ENCODE results near the gene CDCA3. TPM values are rescaled to one million over a fixed set of nuclear protein-coding genes. Genes with fewer than 3 reads are reported as not detected.
A peak's percentile ranks its signal among the peaks of the same experiment; 100 is the strongest.

The CDCA3 gene
- total RNA-seq, 2 experiments from 2014 or later = 74.6 to 83.8 TPM

- intact Hi-C loops (cut with micrococcal nuclease) = no loop called here
- CTCF ChIA-PET = interaction anchor here (1.0 to 17.9 kb wide), 8 partner anchors 12 to 75 kb away, joined by 3 to 341 read pairs (median 4); partner anchors contain the start of genes CDCA3, MLF2 and USP5
- peaks cover 31% of the 10 kb centered on the region for H3K27me3 Mint-ChIP-seq
- peaks cover 28% of the 10 kb centered on the region for H3K4me1 Mint-ChIP-seq (ENCODE audit: low read depth)
- no peaks in the 10 kb centered on the region for H3K36me3 Mint-ChIP-seq (ENCODE audit: low read depth)
- no peak overlapping the region for H3K27ac Mint-ChIP-seq
- no peak overlapping the region for H3K4me3 Mint-ChIP-seq
- TF ChIP-seq, protein P1, sequence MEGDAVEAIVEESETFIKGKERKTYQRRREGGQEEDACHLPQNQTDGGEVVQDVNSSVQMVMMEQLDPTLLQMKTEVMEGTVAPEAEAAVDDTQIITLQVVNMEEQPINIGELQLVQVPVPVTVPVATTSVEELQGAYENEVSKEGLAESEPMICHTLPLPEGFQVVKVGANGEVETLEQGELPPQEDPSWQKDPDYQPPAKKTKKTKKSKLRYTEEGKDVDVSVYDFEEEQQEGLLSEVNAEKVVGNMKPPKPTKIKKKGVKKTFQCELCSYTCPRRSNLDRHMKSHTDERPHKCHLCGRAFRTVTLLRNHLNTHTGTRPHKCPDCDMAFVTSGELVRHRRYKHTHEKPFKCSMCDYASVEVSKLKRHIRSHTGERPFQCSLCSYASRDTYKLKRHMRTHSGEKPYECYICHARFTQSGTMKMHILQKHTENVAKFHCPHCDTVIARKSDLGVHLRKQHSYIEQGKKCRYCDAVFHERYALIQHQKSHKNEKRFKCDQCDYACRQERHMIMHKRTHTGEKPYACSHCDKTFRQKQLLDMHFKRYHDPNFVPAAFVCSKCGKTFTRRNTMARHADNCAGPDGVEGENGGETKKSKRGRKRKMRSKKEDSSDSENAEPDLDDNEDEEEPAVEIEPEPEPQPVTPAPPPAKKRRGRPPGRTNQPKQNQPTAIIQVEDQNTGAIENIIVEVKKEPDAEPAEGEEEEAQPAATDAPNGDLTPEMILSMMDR (IDR thresholded peaks at IDR 0.05) = no peak
- H3K9me3 Mint-ChIP-seq = no peaks in the 10 kb centered on the region
- no peak for DNase-seq
- no peak for ATAC-seq
- POLR2A ChIA-PET = interaction anchor here (1.5 kb wide), 1 partner anchor 142 kb away, joined by 4 read pairs; the partner anchor contains the start of gene ZNF384
Measured at GRCh38 chr12:6831450-6831995, 19.6 kb downstream of the CDCA3 start.

DNA sequence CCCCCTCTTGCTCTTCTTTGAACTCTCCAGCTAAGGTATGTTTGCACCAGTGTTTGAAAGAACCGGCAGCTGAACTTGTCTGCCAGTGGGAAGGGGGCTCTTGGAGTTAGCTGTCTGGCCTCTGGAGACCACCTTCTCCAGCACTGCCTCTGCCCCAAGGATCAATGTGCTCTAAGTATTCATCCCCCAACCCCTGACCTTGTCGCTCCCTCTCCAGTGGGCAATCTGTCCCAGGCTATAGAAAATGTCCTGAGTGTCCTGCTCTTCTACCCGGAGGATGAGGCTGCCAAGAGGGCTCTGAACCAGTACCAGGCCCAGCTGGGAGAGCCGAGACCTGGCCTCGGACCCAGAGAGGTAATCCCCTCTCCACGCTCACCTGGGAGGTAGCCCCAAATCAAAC, 20.1 kb downstream of the CDCA3 start:
- Mint-ChIP-seq H3K27ac (no peak overlapping the region), H3K4me1 (ENCODE audit: low read depth) (peaks cover 28% of the 10 kb centered on the region), H3K36me3 (ENCODE audit: low read depth) (no peaks in the 10 kb centered on the region), H3K4me3 (no peak overlapping the region), H3K9me3 (no peaks in the 10 kb centered on the region), H3K27me3 (peaks cover 36% of the 10 kb centered on the region)
- POLR2A ChIA-PET = interaction anchor here (1.1 to 1.5 kb wide), 3 partner anchors 21 to 142 kb away, joined by 3 to 5 read pairs (median 4); partner anchors contain the start of genes TPI1, USP5 and ZNF384
- ATAC-seq = no peak
- intact Hi-C loops (cut with micrococcal nuclease) = no loop called here
- TF ChIP-seq, protein P1 (IDR thresholded peaks at IDR 0.05) = no peak
- CTCF ChIA-PET = interaction anchor here (0.9 to 17.9 kb wide), 8 partner anchors 14 to 147 kb away, joined by 3 to 341 read pairs (median 4); partner anchors contain the start of genes CDCA3, MLF2, SPSB2 and USP5
- no peak for DNase-seq

GRCh38 chr12:6830286-6830890, 20.7 kb downstream of the CDCA3 start:
- intact Hi-C loops (cut with micrococcal nuclease) = no loop called here
- Mint-ChIP-seq H3K4me1 (ENCODE audit: low read depth) (peaks cover 27% of the 10 kb centered on the region), H3K27ac (no peak overlapping the region), H3K27me3 (peaks cover 39% of the 10 kb centered on the region), H3K9me3 (no peaks in the 10 kb centered on the region), H3K4me3 (peak overlapping the region; percentile 79), H3K36me3 (ENCODE audit: low read depth) (no peaks in the 10 kb centered on the region)
- ChIA-PET POLR2A (interaction anchor here (0.7 to 1.5 kb wide), 5 partner anchors 22 to 141 kb away, joined by 3 to 5 read pairs (median 4); partner anchors contain the start of genes TPI1, USP5 and ZNF384), CTCF (interaction anchor here (0.9 to 17.9 kb wide), 7 partner anchors 17 to 146 kb away, joined by 3 to 341 read pairs (median 5); partner anchors contain the start of genes CDCA3, MLF2, PTMS and SPSB2)
- ATAC-seq (no peak), DNase-seq (no peak)
- TF ChIP-seq, protein P1 (IDR thresholded peaks at IDR 0.05) = no peak

DNA sequence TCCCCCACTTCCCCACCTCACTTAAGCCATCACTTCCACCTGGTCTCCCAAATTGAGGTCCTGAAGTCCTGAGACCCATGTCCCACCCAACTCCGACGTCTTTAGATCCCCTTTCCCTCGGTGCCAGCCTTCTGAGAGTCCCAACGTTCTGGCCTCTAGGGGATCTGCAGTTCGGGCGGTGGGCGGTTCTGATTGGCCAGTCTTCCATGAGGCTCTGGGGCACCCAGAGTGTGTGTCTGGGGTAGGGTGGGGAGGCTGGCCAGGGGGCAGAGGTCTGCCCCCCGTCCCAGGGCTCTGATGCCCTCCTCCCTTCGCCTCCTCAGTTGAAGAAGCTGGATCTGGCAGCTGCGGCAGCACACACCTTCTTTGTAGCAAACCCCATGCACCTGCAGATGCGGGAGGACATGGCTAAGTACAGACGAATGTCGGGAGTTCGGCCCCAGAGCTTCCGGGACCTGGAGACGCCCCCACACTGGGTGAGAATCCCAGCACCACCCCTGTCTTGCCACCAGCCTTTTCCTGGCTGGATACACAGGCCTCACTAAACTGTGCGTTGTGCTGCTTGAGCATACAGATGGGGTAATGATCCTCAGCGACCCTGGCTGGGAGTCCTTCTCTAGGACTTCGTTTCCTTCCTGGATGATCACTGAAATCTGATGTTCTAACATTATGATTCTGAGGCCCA, 21.4 kb downstream of the CDCA3 start:
- ChIA-PET CTCF (interaction anchor here (0.6 to 17.9 kb wide), 10 partner anchors 10 to 145 kb away, joined by 3 to 341 read pairs (median 5); partner anchors contain the start of genes CDCA3, COPS7A, MLF2 and PTMS), POLR2A (interaction anchor here (1.0 to 2.6 kb wide), 6 partner anchors 22 to 106 kb away, joined by 3 to 16 read pairs (median 6); partner anchors contain the start of genes CDCA3, COPS7A and MLF2)
- no peaks in the 10 kb centered on the region for H3K36me3 Mint-ChIP-seq (ENCODE audit: low read depth)
- TF ChIP-seq, protein P1 (IDR thresholded peaks at IDR 0.05) = no peak
- intact Hi-C loops (cut with micrococcal nuclease) = loop anchor here (5.0 kb wide), 2 partner anchors 47 to 77 kb away; partner anchors contain the start of gene MLF2
- peaks cover 25% of the 10 kb centered on the region for H3K4me1 Mint-ChIP-seq (ENCODE audit: low read depth)
- peak overlapping the region; percentile 77 for H3K27ac Mint-ChIP-seq
- peaks cover 46% of the 10 kb centered on the region for H3K27me3 Mint-ChIP-seq
- H3K4me3 Mint-ChIP-seq = peak overlapping the region; percentile 79
- DNase-seq (no peak), ATAC-seq (no peak)
- H3K9me3 Mint-ChIP-seq = no peaks in the 10 kb centered on the region

Data from activated CD8-positive, alpha-beta T cell treated with anti-CD3 and anti-CD28 coated beads for 36 hours (primary cell).